Progenitor cell of endocrine pancreas (in vitro differentiated cells): ENCODE data around the gene CMBL. TPM values are rescaled to one million over a fixed set of nuclear protein-coding genes. Genes with fewer than 3 reads are reported as not detected.

Experiments used
- DNase-seq: peaks from one replicate; pipeline ENCODE4 v3.0.0; 2021; ENCODE audit warnings: low spot score; ENCODE audit not compliant: unreplicated experiment
- H3K27ac Mint-ChIP-seq: 2 replicates; pipeline ENCODE4 v1.8.0; 2021; ENCODE audit warnings: mild to moderate bottlenecking, moderate library complexity, mixed read lengths
- H3K27me3 Mint-ChIP-seq: 2 replicates; pipeline ENCODE4 v1.8.0; 2021; ENCODE audit warnings: mixed read lengths
- H3K36me3 Mint-ChIP-seq: 2 replicates; pipeline ENCODE4 v1.8.0; 2022; ENCODE audit warnings: mixed read lengths; ENCODE audit not compliant: insufficient read depth
- H3K4me1 Mint-ChIP-seq: 2 replicates; pipeline ENCODE4 v1.8.0; 2021; ENCODE audit warnings: low read depth, mixed read lengths
- H3K4me3 Mint-ChIP-seq: 2 replicates; pipeline ENCODE4 v1.8.0; 2021; ENCODE audit warnings: low read depth, mild to moderate bottlenecking, moderate library complexity, mixed read lengths
- H3K9me3 Mint-ChIP-seq: 2 replicates; pipeline ENCODE4 v1.8.0; 2021; ENCODE audit warnings: low read depth, mixed read lengths
- total RNA-seq: library from RNA; stranded (reverse); gene quantifications from 2 replicates; pipeline ENCODE4 v1.2.1, GENCODE V29; 2021
- TF ChIP-seq, protein P1 (sequence below): fragments of 200-600 bp; sonication (generic); IDR thresholded peaks from one replicate; pipeline ENCODE4 v1.5.0; 2021; ENCODE audit warnings: antibody characterized with exemption, mild to moderate bottlenecking; ENCODE audit not compliant: unreplicated experiment

CMBL gene
- total RNA-seq, 1 donor from 2014 or later = 10.0 TPM

DNA sequence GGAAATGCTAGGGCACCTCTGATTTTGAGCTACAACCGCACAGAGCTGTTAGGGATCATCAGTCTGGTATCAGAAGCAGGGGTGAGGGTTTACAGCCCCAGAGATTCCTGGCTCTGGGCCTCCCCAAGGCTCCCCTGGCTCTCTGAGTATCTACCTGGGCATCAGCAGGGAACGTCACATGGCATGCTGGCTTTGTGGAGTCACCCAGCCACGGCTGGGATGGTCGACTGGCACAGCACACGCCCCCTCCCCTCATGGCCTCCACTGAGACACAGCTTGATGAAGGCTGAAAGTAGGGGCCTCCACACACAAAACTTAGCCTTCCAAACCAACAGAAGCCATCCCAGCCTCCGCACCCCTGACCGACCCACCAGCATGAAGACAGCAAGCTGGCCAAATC lies 74.7 kb downstream of the CMBL start:
- H3K27ac Mint-ChIP-seq = no peak overlapping the region
- H3K36me3 Mint-ChIP-seq = peaks cover 11% of the 10 kb centered on the region
- no peak for DNase-seq
- no peaks in the 10 kb centered on the region for H3K27me3 Mint-ChIP-seq
- no peaks in the 10 kb centered on the region for H3K4me1 Mint-ChIP-seq
- no peaks in the 10 kb centered on the region for H3K9me3 Mint-ChIP-seq
- no peak overlapping the region for H3K4me3 Mint-ChIP-seq
- TF ChIP-seq, protein P1, sequence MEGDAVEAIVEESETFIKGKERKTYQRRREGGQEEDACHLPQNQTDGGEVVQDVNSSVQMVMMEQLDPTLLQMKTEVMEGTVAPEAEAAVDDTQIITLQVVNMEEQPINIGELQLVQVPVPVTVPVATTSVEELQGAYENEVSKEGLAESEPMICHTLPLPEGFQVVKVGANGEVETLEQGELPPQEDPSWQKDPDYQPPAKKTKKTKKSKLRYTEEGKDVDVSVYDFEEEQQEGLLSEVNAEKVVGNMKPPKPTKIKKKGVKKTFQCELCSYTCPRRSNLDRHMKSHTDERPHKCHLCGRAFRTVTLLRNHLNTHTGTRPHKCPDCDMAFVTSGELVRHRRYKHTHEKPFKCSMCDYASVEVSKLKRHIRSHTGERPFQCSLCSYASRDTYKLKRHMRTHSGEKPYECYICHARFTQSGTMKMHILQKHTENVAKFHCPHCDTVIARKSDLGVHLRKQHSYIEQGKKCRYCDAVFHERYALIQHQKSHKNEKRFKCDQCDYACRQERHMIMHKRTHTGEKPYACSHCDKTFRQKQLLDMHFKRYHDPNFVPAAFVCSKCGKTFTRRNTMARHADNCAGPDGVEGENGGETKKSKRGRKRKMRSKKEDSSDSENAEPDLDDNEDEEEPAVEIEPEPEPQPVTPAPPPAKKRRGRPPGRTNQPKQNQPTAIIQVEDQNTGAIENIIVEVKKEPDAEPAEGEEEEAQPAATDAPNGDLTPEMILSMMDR = no peak

DNA sequence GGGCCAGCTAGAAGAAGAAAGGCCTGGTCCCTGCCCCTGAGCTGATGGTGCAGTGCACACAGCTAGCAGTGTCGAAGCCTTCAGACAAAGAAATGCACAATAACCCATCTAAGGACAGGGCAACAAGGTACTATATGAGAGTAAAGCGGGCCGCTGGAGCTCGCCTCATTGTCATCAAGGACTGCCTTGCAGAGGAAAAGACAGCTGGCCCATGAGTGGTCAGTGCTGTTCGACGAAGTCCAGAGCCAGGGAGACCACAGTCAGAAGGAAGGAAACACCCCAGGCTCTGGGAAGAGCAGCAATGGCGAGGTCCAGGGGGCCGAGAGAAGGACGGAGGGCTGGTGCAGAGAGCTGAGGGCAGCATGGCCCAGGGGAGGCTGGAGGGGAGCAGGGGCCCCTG lies 75.3 kb downstream of the CMBL start:
- TF ChIP-seq, protein P1 = no peak
- Mint-ChIP-seq H3K27ac (no peak overlapping the region), H3K4me1 (no peaks in the 10 kb centered on the region), H3K9me3 (no peaks in the 10 kb centered on the region), H3K36me3 (peaks cover 10% of the 10 kb centered on the region), H3K4me3 (no peak overlapping the region), H3K27me3 (no peaks in the 10 kb centered on the region)
- DNase-seq = no peak

DNA sequence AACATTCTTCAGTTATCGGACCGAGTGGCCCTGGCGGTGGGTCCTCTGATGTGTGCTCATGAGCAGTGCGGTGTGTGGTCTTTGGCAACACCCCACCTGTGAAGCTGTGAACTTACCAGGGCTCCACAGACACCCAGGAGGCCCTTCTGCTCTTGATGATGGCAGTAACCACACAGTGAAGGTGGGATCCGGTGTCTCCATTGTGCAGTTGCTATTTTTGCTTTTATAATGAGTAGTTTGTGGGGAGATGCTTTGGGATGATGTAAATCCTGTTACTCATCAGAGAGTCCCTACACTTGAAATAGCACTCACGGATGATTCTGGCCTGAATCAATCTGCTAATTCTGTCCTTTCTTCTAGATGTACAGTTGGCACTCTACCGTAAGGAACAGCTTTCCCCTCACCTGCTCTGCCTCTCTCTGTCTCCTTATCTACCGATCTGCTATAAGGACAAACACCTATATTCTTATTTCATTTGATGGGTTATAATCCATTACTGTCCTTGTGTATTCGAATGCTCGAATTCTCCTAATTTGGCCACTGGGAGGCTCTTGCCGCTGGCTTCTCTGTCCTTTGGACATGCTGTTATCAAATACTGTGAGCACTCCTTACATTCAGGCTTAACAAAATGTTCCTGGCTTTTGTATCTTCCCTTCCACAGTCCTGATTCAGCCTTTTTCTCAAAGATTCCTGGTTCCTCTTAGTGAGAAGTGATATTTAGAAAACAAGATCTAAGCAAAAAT lies 78.2 kb downstream of the CMBL start:
- Mint-ChIP-seq H3K27ac (no peak overlapping the region), H3K4me1 (no peaks in the 10 kb centered on the region), H3K9me3 (peaks cover 12% of the 10 kb centered on the region), H3K27me3 (no peaks in the 10 kb centered on the region), H3K36me3 (peaks cover 11% of the 10 kb centered on the region), H3K4me3 (no peak overlapping the region)
- TF ChIP-seq, protein P1 = no peak
- no peak for DNase-seq

DNA sequence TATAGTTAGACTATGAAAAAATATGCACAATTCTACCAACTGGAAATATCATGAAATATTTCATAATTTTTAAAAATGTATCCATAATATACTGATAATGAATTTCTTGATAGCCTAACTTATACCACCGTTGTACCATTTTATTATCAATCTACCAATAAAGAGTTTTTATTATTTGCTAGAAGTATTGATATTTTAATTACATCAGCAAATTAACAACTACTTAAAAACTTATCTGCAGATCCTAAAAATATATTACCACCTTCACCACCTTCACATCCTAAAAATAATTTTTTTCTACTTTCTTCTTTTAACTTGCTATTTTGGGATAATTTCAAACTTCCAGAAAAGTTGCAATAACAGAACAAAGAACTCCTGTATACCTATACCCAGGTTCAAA lies 79.4 kb downstream of the CMBL start:
- Mint-ChIP-seq H3K27ac (no peak overlapping the region), H3K9me3 (peaks cover 21% of the 10 kb centered on the region), H3K4me1 (no peaks in the 10 kb centered on the region), H3K4me3 (no peak overlapping the region), H3K27me3 (no peaks in the 10 kb centered on the region), H3K36me3 (peaks cover 20% of the 10 kb centered on the region)
- no peak for DNase-seq
- TF ChIP-seq, protein P1 = no peak

Other genes with a start within 250 kb of the CMBL start
- 28.3 and 30.3 TPM in 2 replicates for gene ATPSCKMT, start 58.0 kb downstream of the CMBL start, total RNA-seq
- gene CCT5, start 57.6 kb downstream of the CMBL start, total RNA-seq = 223 and 241 TPM in 2 replicates
- 230 and 239 TPM in 2 replicates for gene MARCHF6, start 45.8 kb upstream of the CMBL start, total RNA-seq
- gene ROPN1L, start 134.0 kb upstream of the CMBL start, total RNA-seq = 0.43 TPM in 1 of 2 replicates, not detected in the other